Activated CD4-positive, alpha-beta T cell treated with anti-CD3 and anti-CD28 coated beads for 24 hours (primary cell): ENCODE measurements around the gene PRR11.
"Not testable (repeated sequence)": the region's sequence is repeated elsewhere in the genome, so short reads cannot be mapped to it uniquely, and the experiment has no call there.

Source experiments
- DNase-seq, 2 donors: peaks; one replicate each; pipeline ENCODE4 v3.0.0-alpha.2; 2020; ENCODE audit warnings: low read depth in 2 of 2

The PRR11 gene

DNA sequence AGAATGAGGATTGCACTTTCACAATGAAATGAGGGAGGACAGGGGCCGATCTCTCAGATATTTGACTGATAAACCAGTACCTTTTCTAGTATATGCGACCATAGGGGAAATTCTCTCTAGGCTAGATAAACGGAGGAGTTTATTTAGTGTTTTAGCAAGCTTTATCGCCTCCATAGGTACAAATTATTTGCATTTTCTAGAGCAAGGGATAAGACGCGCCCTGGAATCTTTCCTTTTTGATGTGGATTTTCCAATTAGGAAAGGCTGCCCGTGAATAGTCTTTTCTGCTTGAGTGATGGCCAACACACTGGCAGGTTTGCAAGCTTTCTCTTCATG lies 64.4 kb downstream of the PRR11 start:
- DNase-seq = no peak

DNA sequence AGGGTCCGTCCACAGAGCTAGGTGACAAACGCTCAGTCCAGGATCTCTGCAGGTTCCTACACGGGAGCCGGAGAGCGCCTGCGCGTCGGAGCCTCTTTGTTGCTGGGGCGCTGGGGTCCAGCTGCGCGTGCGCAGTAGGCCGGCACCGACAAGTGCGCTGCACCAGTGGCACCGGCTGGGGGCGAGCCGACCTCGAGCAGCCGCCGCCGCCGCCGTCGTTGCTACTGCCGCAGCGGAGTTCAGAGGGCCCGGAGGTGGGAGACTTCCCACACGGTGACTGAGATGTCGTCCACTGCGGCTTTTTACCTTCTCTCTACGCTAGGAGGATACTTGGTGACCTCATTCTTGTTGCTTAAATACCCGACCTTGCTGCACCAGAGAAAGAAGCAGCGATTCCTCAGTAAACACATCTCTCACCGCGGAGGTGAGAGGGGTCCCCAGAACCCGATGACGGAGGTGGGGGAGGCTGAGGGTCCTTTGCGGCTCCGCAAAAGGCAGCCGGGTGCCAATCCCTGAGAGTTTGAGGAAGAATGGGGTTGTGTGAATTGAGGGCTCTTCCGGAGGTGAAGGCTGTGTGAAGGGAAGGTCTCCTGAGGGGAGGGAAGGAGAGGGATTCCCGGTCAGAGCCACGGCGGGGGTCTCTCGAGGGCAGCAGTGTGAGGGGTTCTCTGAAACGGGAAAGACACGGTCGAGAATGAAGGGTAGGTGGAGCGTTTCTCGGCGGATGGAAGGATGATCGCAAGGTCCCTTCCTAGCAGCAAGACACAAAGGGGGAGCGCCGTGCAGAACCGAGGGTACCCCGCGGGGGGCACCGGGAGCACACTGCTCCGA lies 65.0 kb downstream of the PRR11 start, which contains the start of gene GDPD1:
Gene GDPD1 (plus strand): TSS at position 184 of the 831 bp plus-strand sequence. CDS start 99 bp downstream, at position 283.
- DNase-seq = peak; percentile 94 to 96

DNA sequence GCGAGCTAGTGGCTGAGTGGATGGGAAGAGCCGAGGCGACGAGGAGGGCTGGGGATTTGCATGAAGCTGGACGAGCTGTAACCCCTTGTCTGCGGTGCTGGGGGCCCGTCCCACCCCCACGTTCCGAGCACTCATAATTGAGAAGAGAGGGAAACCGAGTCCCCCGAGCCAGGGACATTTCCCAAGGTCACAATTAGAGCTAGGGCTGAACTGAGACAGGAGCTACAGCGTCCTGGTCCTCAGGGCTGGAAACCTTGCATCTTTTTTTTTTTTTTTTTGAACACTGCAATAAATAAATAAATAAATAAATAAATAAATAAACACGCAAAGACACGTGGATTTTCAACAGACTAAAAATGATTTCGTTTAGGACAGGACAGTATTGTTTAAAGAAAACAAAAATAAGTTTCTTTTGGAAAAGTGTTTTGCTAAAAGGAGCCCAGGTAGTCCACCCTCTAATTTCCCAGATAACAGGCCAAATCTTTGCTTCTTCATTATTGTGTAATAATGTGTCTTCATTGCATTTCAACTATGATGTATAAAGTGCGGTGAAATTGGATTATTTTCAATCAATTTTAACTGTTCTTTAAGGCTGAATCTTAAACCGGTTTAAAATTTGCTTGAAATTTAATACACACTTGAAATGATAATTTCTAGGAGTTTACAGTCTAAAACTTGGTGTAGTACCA lies 65.8 kb downstream of the PRR11 start:
- no peak for DNase-seq

GRCh38 chr17:59223813-59224212 lies 68.3 kb downstream of the PRR11 start:
- no peak for DNase-seq

- not testable (repeated sequence) for DNase-seq
Measured at GRCh38 chr17:59228588-59228987, 73.0 kb downstream of the PRR11 start.

- DNase-seq = no peak
Measured at GRCh38 chr17:59230764-59231163, 75.2 kb downstream of the PRR11 start.

DNA sequence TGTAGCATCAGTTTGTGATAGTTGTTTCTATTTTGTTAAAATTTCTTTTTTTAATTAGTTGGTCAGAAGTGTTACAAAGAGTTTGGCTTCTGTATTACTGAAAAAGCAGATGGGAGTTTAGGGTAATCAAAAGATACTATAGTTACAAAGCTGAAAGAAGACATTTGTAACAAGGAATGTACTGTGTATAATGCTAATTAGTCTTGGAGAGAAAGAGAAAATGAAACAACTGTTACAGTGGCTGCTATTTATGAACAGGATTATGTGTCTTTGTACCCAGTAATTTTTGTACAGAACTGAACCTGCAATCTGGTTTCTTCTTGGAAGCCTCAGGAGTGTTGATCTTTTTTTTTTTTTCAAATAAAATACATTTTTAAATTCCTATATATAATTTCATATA lies 79.1 kb downstream of the PRR11 start:
- DNase-seq = no peak

DNA sequence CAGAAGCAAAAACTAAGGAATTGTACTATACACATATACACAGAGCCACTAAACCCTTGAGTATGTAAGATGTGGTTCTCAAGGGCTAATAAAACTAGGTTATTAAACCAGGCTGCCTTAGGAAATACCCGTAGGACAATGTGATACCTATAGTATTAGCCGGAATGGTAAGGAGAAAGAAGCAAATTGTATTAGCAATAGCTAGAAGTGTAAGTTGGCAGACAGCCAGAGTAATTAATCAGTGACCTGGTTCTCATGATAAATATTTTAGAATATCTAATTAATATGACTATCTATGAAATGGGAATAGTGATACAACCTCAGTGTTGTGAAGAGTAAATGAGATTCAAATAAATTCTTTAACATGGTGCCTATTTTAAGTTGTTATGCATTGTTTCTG lies 83.4 kb downstream of the PRR11 start:
- DNase-seq = no peak

DNA sequence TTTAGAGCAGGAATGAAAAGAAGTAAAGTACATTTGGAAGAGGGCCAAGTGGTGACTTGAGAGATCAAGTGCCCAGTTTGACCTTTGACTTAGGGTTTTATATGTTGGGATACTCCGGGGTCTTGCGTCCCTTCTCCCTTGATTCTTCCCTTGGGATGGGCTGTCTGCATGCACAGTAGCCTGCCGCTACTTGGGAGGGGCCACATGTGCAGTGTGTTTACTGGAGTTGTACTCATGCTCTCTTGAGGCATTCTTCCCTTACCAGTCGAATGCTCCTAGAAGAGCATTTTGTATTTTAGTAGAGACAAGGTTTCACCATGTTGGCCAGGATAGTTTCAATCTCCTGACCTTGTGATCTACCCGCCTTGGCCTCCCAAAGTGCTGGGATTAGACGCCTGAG lies 88.5 kb downstream of the PRR11 start:
- DNase-seq = no peak
